ENCODE results near the gene ZNF549. TPM values are rescaled to one million over a fixed set of nuclear protein-coding genes. Genes with fewer than 3 reads are reported as not detected.

Gene ZNF549
- total and polyA plus RNA-seq, 8 donors: 1.2 to 3.5 (median 1.9) TPM

- Histone ChIP-seq H3K27ac (no peak overlapping the region), H3K9me3 (peaks cover 0 to 16% (median 3%) of the 10 kb centered on the region in 4 donors), H3K36me3 (peaks cover 0 to 88% (median 44%) of the 10 kb centered on the region in 3 donors), H3K27me3 (no peaks in the 10 kb centered on the region), H3K4me3 (no peak overlapping the region), H3K4me1 (no peaks in the 10 kb centered on the region)
- no peak for ATAC-seq
- no peak for DNase-seq
- FAIRE-seq: no peak
- intact Hi-C loops (cut with DNase I): no loop called here
- 94% methylated on average over 1 of the region's 1 CpG for WGBS, 2 donors
- TF ChIP-seq CTCF (IDR thresholded peaks at IDR 0.05): no peak
These were observed 19.4 kb downstream of the ZNF549 start for GRCh38 chr19:57546513-57546912.

- H3K4me3 ChIP-seq: no peak overlapping the region
- intact Hi-C loops (cut with DNase I): no loop called here
- peaks cover 12 to 76% (median 49%) of the 10 kb centered on the region in 3 donors for H3K36me3 ChIP-seq
These were observed 25.3 kb downstream of the ZNF549 start for GRCh38 chr19:57552432-57552831.

GRCh38 chr19:57557659-57558058 lies 30.5 kb downstream of the ZNF549 start:
- H3K36me3 ChIP-seq: peaks cover 6 to 27% (median 18%) of the 10 kb centered on the region in 3 donors
- H3K4me1 ChIP-seq: peaks cover 0 to 5% (median 0%) of the 10 kb centered on the region in 3 donors
- H3K4me3 ChIP-seq: no peak overlapping the region
- H3K27me3 ChIP-seq: no peaks in the 10 kb centered on the region
- FAIRE-seq: no peak
- H3K9me3 ChIP-seq: no peaks in the 10 kb centered on the region
- H3K27ac ChIP-seq: no peak overlapping the region
- DNase-seq: no peak
- 73 to 77% methylated on average over 5 of the region's 5 CpGs for WGBS, 2 donors
- no peak for TF ChIP-seq CTCF (IDR thresholded peaks at IDR 0.05)
- ATAC-seq: no peak
- intact Hi-C loops (cut with DNase I): no loop called here

More at GRCh38 chr19:57552432-57552831, 25.3 kb downstream of the ZNF549 start:
- Histone ChIP-seq H3K27ac (no peak overlapping the region), H3K4me1 (no peaks in the 10 kb centered on the region), H3K9me3 (peaks cover 0 to 9% (median 3%) of the 10 kb centered on the region in 4 donors), H3K27me3 (no peaks in the 10 kb centered on the region)
- TF ChIP-seq CTCF (IDR thresholded peaks at IDR 0.05): no peak
- 96 to 100% methylated on average over 2 of the region's 2 CpGs for WGBS, 2 donors
- no peak for FAIRE-seq
- no peak for ATAC-seq
- DNase-seq: no peak

GRCh38 chr19:57558525-57558924 lies 31.4 kb downstream of the ZNF549 start:
- DNase-seq (no peak), ATAC-seq (no peak), FAIRE-seq (no peak)
- WGBS, 2 donors: 23 to 31% methylated on average over 6 of the region's 6 CpGs
- TF ChIP-seq CTCF (IDR thresholded peaks at IDR 0.05): no peak
- H3K27ac ChIP-seq: no peak overlapping the region
- peaks cover 6 to 26% (median 16%) of the 10 kb centered on the region in 3 donors for H3K36me3 ChIP-seq
- peaks cover 0 to 5% (median 0%) of the 10 kb centered on the region in 3 donors for H3K4me1 ChIP-seq
- peak overlapping the region in 3 of 4 donors; percentile 76 to 98 (median 95) for H3K4me3 ChIP-seq
- intact Hi-C loops (cut with DNase I): no loop called here
- H3K9me3 ChIP-seq: no peaks in the 10 kb centered on the region
- no peaks in the 10 kb centered on the region for H3K27me3 ChIP-seq

GRCh38 chr19:57559008-57559403 lies 31.9 kb downstream of the ZNF549 start:
- Histone ChIP-seq H3K27me3 (no peaks in the 10 kb centered on the region), H3K4me3 (peak overlapping the region; percentile 76 to 98 (median 94)), H3K27ac (peak overlapping the region in 2 of 4 donors; percentile 25 to 33), H3K36me3 (peaks cover 6 to 21% (median 13%) of the 10 kb centered on the region in 3 donors), H3K9me3 (peaks cover 0 to under 1% (median 0%) of the 10 kb centered on the region in 4 donors), H3K4me1 (peaks cover 0 to 5% (median 0%) of the 10 kb centered on the region in 3 donors)
- no peak for TF ChIP-seq CTCF (IDR thresholded peaks at IDR 0.05)
- intact Hi-C loops (cut with DNase I): no loop called here
- 0 to 1% methylated on average over 22 of the region's 22 CpGs for WGBS, 2 donors
- ATAC-seq: peak; percentile 20 to 49 (median 38)
- no peak for FAIRE-seq
- DNase-seq: peak in 2 of 6 donors; percentile 25 to 50
